Peyer's patch (tissue), 4 donors: ENCODE measurements around the gene ASIC4. TPM values are rescaled to one million over a fixed set of nuclear protein-coding genes. Genes with fewer than 3 reads are reported as not detected.
A peak's percentile ranks its signal among the peaks of the same experiment; 100 is the strongest.

Experiments
- DNase-seq, 3 donors: peaks; one replicate each; pipeline ENCODE4 v3.0.0-alpha.2; 2017 to 2019
- H3K27ac ChIP-seq, 4 donors: fragments of 200-600 bp; sonication (generic); one replicate each; pipeline ENCODE4 v1.5.1; 2016 to 2019
- H3K27me3 ChIP-seq, 2 donors: fragments of 200-600 bp; sonication (generic); one replicate each; pipeline ENCODE4 v1.5.1; 2019
- H3K36me3 ChIP-seq, 3 donors: fragments of 200-600 bp; sonication (generic); one replicate each; pipeline ENCODE4 v1.5.1; 2016 to 2019
- H3K4me1 ChIP-seq, 4 donors: fragments of 200-600 bp; sonication (generic); one replicate each; pipeline ENCODE4 v1.5.1; 2016 to 2019
- H3K4me3 ChIP-seq, 4 donors: fragments of 200-600 bp; sonication (generic); 1 replicate in 3 of 4; 2 replicates in 1 of 4; pipeline ENCODE4 v1.5.1; 2016 to 2019; ENCODE audit warnings: mild to moderate bottlenecking in 1 of 4
- H3K9me3 ChIP-seq, 4 donors: fragments of 200-600 bp; sonication (generic); one replicate each; pipeline ENCODE4 v1.5.1; 2016 to 2019; ENCODE audit warnings: mild to moderate bottlenecking in 1 of 4
- POLR2A ChIP-seq, 2 donors: fragments of 450-650 bp; IDR thresholded peaks; one replicate each; pipeline ENCODE4 v1.5.1; 2017; ENCODE audit warnings: antibody characterized with exemption in 2 of 2, mild to moderate bottlenecking in 2 of 2, moderate library complexity in 2 of 2
- total RNA-seq, 4 donors: library from RNA; depleted of rRNA; stranded (reverse); fragments of >200 nt; gene quantifications; one replicate each; pipeline ENCODE4 v1.1.0, GENCODE V29; 2016
- TF ChIP-seq, protein P1 (sequence below), 6 experiments: fragments of 450-650 bp in 4 of 6; fragments of 200-600 bp in 2 of 6; sonication (generic) in 1 of 6; IDR thresholded peaks; one replicate each; pipeline ENCODE4 v1.5.1; 2017 to 2019; ENCODE audit warnings: antibody characterized with exemption in 6 of 6, mild to moderate bottlenecking in 3 of 6, moderate library complexity in 1 of 6

Gene ASIC4
- total RNA-seq, 4 donors from 2014 or later, result 0.27 TPM; not detected in 3

GRCh38 chr2:219496825-219497494, 17.3 kb upstream of the ASIC4 start:
- Histone ChIP-seq H3K4me1 (peaks cover 0 to 26% (median 11%) of the 10 kb centered on the region in 4 donors), H3K9me3 (no peaks in the 10 kb centered on the region), H3K27ac (peak overlapping the region in 3 of 4 donors; percentile 76 to 99 (median 98)), H3K27me3 (peaks cover 0 to 5% of the 10 kb centered on the region in 2 donors), H3K36me3 (peaks cover 0 to 6% (median 0%) of the 10 kb centered on the region in 3 donors), H3K4me3 (peak overlapping the region in 3 of 4 donors; percentile 68 to 76 (median 69))
- peak in 2 of 3 donors; percentile 50 to 62 for DNase-seq
- no peak for TF ChIP-seq POLR2A (IDR thresholded peaks at IDR 0.05)
- TF ChIP-seq, protein P1, sequence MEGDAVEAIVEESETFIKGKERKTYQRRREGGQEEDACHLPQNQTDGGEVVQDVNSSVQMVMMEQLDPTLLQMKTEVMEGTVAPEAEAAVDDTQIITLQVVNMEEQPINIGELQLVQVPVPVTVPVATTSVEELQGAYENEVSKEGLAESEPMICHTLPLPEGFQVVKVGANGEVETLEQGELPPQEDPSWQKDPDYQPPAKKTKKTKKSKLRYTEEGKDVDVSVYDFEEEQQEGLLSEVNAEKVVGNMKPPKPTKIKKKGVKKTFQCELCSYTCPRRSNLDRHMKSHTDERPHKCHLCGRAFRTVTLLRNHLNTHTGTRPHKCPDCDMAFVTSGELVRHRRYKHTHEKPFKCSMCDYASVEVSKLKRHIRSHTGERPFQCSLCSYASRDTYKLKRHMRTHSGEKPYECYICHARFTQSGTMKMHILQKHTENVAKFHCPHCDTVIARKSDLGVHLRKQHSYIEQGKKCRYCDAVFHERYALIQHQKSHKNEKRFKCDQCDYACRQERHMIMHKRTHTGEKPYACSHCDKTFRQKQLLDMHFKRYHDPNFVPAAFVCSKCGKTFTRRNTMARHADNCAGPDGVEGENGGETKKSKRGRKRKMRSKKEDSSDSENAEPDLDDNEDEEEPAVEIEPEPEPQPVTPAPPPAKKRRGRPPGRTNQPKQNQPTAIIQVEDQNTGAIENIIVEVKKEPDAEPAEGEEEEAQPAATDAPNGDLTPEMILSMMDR (IDR thresholded peaks at IDR 0.05), result no peak

DNA sequence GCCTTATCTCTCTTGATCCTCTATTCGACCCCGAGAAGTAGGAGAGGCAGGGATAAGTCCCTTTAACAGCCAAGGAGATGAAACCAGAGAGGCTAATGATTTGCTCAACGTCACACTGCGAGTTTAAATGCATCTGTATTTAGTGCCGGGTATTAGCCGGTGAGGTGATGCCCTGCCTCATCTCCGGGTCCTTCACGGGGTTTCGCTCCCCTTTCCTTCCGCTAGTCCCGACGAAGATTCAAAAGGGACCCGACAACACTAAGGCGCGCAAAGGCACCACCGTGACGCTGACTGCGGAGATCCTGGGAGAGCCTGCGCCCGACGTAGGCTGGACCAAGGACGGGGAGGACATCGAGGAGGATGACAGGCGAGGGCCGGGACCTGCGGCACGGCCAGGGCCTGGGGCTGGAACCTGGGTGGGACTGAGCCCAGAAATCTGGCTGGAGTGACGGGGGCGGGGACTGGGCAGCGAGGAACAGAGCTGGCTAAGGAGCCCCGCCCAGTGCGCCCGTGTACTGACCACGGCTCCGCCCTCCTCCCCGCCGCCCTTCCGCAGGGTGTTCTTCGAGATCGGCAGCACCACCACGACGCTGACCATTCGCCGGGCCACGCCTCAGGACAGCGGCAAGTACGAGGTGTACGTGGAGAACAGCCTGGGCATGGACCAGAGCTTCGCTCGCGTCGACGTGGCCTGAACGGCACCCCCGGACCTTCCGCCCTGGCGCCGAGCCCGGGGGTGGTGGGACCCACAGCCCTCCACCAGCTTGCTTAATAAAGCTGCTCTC, 16.6 kb upstream of the ASIC4 start:
- peak overlapping the region; percentile 67 to 76 (median 68) for H3K4me3 ChIP-seq
- peaks cover 0 to 5% of the 10 kb centered on the region in 2 donors for H3K27me3 ChIP-seq
- H3K36me3 ChIP-seq, result peaks cover 0 to 7% (median 0%) of the 10 kb centered on the region in 3 donors
- DNase-seq, result peak; percentile 66 to 95 (median 94)
- TF ChIP-seq, protein P1 (IDR thresholded peaks at IDR 0.05), result peak in 1 of 6 experiments; percentile 10
- TF ChIP-seq POLR2A (IDR thresholded peaks at IDR 0.05), result peak; percentile 75
- H3K9me3 ChIP-seq, result no peaks in the 10 kb centered on the region
- H3K27ac ChIP-seq, result peak overlapping the region; percentile 76 to 99 (median 94)
- H3K4me1 ChIP-seq, result peaks cover 0 to 26% (median 11%) of the 10 kb centered on the region in 4 donors

GRCh38 chr2:219498280-219499057, 15.8 kb upstream of the ASIC4 start, which contains the start of gene GMPPA:
Gene GMPPA, plus strand, starts transcription at chr2:219498891. Its CDS starts 1,085 bp downstream, at chr2:219499976.
- peak within 1 kb of the TSS; percentile 76 to 99 (median 94) for H3K27ac ChIP-seq
- peak; percentile 94 to 99 (median 97) for DNase-seq
- TF ChIP-seq, protein P1 (IDR thresholded peaks at IDR 0.05), result peak in 2 of 6 experiments; percentile 18 to 20
- peak; percentile 55 to 82 for TF ChIP-seq POLR2A (IDR thresholded peaks at IDR 0.05)

GRCh38 chr2:219499058-219499307, 15.3 kb upstream of the ASIC4 start:
- Histone ChIP-seq H3K9me3 (no peaks in the 10 kb centered on the region), H3K4me1 (peaks cover 0 to 26% (median 11%) of the 10 kb centered on the region in 4 donors), H3K4me3 (peak overlapping the region; percentile 67 to 76 (median 68)), H3K36me3 (peaks cover 0 to 13% (median 0%) of the 10 kb centered on the region in 3 donors), H3K27ac (peak overlapping the region; percentile 76 to 99 (median 94)), H3K27me3 (peaks cover 0 to 5% of the 10 kb centered on the region in 2 donors)
- TF ChIP-seq POLR2A (IDR thresholded peaks at IDR 0.05), result no peak
- TF ChIP-seq, protein P1 (IDR thresholded peaks at IDR 0.05), result no peak
- DNase-seq, result no peak

More at GRCh38 chr2:219498280-219499057, 15.8 kb upstream of the ASIC4 start, which contains the start of gene GMPPA:
- Histone ChIP-seq H3K9me3 (no peaks in the 10 kb centered on the region), H3K4me1 (peaks cover 0 to 26% (median 11%) of the 10 kb centered on the region in 4 donors), H3K4me3 (peak within 1 kb of the TSS; percentile 67 to 76 (median 68)), H3K36me3 (peaks cover 0 to 8% (median 0%) of the 10 kb centered on the region in 3 donors), H3K27me3 (peaks cover 0 to 5% of the 10 kb centered on the region in 2 donors)

DNA sequence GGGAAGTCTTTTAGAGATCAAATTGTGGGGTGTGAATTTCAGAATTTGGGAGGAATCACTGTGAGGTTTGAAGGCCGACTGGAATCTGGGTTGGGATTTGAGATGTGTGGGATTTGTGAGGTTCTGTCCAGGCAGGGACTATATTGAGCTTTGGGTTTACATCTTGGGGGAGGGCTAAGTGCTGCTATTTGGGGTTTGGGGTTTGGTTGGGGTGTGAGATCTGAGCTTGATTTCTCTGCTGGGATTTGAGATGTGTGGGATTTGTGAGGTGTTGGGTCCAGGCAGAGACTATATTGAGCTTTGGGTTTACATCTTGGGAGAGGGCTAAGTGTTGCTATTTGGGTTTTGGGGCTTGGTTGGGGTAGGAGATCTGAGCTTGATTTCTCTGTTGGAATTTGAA, 14.7 kb upstream of the ASIC4 start:
- no peak for DNase-seq
- Histone ChIP-seq H3K27me3 (peaks cover 0 to 5% of the 10 kb centered on the region in 2 donors), H3K4me1 (peaks cover 0 to 26% (median 11%) of the 10 kb centered on the region in 4 donors), H3K36me3 (peaks cover 0 to 19% (median 0%) of the 10 kb centered on the region in 3 donors), H3K9me3 (no peaks in the 10 kb centered on the region), H3K4me3 (peak overlapping the region in 3 of 4 donors; percentile 68 to 76 (median 69)), H3K27ac (no peak overlapping the region)
- TF ChIP-seq, protein P1 (IDR thresholded peaks at IDR 0.05), result no peak
- TF ChIP-seq POLR2A (IDR thresholded peaks at IDR 0.05), result no peak
